ENCODE results near the gene PRR5. TPM values are rescaled to one million over a fixed set of nuclear protein-coding genes. Genes with fewer than 3 reads are reported as not detected.

PRR5 gene
- total RNA-seq, 2 donors from 2014 or later: 15.1 to 19.9 TPM

DNA sequence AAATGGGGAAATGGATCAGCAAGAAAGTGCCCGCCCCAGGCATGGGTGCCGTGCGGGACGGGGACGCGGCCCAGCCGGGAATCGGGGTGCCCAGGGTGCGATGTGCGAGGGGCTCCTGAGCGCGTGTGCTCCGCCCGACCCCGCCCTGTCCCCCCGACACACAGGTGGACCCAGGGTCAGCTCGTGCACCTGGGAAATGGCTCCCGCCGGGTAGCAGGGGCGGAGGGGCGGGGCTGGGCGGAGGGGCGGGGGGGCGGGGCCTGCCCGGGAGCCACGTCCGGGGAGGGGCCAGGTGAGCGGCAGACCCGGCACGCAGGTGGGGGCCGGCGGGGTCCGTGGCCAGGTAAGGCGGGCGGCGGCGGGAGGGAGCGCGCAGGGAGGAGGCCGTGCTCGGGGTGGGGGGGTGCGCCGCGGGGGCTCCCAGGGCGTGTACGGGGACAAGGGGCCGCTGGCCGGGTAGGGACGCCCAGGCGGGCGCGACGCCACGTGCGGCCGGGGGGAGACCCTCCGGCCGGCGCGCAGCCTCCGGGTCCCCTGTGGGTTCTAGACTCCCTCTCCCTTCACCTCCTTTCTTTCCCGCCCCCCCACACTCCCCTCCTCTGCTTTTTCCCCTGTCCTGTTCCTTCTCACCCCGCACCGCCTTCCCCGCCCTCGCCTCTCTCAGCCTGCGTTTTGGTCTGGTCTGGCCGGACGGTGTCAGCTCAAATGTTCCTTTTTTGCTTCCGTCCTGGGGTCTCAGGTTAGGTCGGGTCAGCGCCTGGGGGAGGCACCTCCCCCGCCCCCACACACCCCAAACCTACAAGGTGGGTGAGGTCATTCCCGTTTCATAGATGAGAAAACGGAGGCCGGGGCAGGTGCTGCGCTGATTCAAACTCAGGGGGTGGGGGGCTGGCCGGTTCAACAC, 50.5 kb downstream of the PRR5 start, which contains the start of gene ARHGAP8:
Gene ARHGAP8, plus strand, starts transcription at position 291 of the 904 bp plus-strand sequence. CDS start 33,953 bp downstream, outside the sequence.
- peak; percentile 67 for ATAC-seq (replicated peaks)
- peaks cover 26% of the 10 kb centered on the region for H3K27me3 Mint-ChIP-seq
- no peaks in the 10 kb centered on the region for H3K9me3 Mint-ChIP-seq
- no peak within 1 kb of the TSS for H3K27ac Mint-ChIP-seq
- no peaks in the 10 kb centered on the region for H3K4me1 Mint-ChIP-seq
- no peaks in the 10 kb centered on the region for H3K36me3 Mint-ChIP-seq (ENCODE audit: low read depth)
- H3K4me3 Mint-ChIP-seq: peak within 1 kb of the TSS; percentile 64

DNA sequence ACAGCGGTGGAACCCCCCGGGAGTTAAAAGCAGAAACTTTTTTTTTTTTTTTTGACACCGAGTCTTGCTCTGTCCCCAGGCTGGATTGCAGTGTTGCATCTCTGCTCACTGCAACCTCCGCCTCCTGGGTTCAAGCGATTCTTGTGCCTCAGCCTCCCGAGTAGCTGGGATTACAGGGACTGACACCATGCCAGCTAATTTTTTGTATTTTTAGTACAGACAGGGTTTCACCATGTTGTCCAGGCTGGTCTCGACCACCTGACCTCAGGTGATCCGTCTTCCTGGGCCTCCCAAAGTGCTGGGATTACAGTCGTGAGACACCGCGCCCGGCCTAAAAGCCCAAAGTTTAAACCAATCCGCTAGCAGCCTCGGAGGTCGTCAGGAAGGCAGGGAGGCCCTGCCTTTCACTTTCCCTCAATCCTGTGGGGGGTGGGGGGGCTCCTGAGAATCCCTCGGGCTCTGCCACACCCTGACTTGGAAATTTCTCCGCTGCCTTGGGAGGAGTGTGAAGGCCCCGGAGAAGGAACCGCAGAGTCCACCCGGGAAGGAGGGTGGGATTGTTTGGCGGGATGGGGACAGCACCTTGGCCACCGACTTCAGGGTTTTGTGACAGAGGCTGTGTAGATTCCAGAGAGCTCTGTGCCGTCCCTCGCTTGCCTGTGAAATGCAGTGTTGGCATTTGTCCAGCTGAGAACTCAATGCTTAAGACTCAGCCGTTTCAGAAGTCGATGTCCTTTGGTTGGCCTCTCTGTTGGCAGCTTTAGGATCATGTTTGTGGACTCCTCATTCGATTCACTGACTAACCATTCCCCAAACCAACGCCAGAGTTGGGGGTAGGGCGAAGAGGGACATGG, 51.4 kb downstream of the PRR5 start:
- H3K4me1 Mint-ChIP-seq: no peaks in the 10 kb centered on the region
- ATAC-seq (replicated peaks): no peak
- peaks cover 29% of the 10 kb centered on the region for H3K27me3 Mint-ChIP-seq
- no peak overlapping the region for H3K27ac Mint-ChIP-seq
- H3K4me3 Mint-ChIP-seq: peak overlapping the region; percentile 64
- no peaks in the 10 kb centered on the region for H3K9me3 Mint-ChIP-seq
- no peaks in the 10 kb centered on the region for H3K36me3 Mint-ChIP-seq (ENCODE audit: low read depth)

DNA sequence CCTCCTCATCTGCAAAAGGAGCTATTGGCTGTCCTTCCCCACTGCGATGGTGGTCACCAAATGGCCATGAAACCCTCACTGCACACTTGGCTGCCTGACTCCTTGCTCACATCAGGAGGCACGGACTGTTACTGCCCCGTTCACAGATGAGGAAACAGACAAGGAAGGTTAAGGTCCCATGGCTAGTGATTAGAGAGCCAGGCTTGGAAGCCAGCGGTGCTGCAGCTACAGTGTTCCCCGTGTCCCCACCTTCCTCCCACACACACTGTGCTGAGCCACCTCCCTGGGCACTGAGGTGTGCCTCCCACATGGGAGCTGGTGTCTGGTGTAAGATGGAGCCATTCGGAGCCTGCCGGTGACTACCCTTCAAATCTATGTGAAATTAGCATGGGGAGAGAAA, 53.0 kb downstream of the PRR5 start:
- ATAC-seq (replicated peaks): no peak
- H3K27me3 Mint-ChIP-seq: peaks cover 31% of the 10 kb centered on the region
- no peak overlapping the region for H3K4me3 Mint-ChIP-seq
- no peaks in the 10 kb centered on the region for H3K9me3 Mint-ChIP-seq
- no peaks in the 10 kb centered on the region for H3K36me3 Mint-ChIP-seq (ENCODE audit: low read depth)
- no peak overlapping the region for H3K27ac Mint-ChIP-seq
- no peaks in the 10 kb centered on the region for H3K4me1 Mint-ChIP-seq

DNA sequence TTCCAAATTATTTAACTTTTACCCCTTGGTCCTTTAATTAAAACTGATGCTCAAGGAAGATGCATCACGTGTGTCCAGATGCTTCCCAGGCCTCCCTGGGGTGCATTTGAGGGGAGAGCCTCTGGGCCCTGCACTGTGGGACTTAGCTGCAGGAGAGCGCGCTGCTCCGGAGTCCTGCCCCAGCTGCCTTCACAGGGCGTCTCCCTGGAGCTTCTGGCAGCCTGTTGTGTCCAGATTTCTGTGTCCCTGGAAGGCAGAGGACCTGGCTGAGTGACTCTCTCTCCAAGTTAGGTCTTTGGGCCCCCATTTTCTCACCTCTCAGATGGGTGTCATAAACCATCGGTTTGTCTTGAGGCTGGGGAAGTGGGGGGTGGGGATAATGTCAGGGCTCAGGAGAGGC, 53.4 kb downstream of the PRR5 start:
- Mint-ChIP-seq H3K27ac (no peak overlapping the region), H3K36me3 (ENCODE audit: low read depth) (no peaks in the 10 kb centered on the region), H3K9me3 (no peaks in the 10 kb centered on the region), H3K27me3 (peaks cover 30% of the 10 kb centered on the region), H3K4me1 (no peaks in the 10 kb centered on the region), H3K4me3 (no peak overlapping the region)
- no peak for ATAC-seq (replicated peaks)

DNA sequence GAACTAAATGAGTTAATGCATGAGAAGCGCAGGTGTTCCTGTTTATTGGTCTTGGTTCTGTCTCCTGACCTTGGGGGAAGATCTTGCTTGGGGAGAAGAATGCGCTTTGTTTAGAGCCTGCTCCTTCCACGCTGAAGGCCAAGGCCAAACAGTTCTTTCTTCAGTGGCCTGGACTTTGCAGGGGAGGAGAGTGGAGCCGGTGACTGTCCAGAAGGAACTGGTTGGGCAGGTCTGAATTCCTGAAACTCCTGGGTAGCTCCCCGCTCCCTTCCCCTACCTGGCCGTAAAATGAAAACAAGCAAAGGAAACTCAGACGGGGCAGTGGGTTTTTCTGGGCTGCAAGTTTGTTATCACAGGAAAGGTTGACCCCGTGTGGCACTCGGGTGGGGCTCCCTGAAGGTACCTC, 54.0 kb downstream of the PRR5 start:
- Mint-ChIP-seq H3K36me3 (ENCODE audit: low read depth) (no peaks in the 10 kb centered on the region), H3K4me3 (no peak overlapping the region), H3K27ac (no peak overlapping the region), H3K4me1 (no peaks in the 10 kb centered on the region), H3K9me3 (no peaks in the 10 kb centered on the region), H3K27me3 (peaks cover 30% of the 10 kb centered on the region)
- ATAC-seq (replicated peaks): no peak

DNA sequence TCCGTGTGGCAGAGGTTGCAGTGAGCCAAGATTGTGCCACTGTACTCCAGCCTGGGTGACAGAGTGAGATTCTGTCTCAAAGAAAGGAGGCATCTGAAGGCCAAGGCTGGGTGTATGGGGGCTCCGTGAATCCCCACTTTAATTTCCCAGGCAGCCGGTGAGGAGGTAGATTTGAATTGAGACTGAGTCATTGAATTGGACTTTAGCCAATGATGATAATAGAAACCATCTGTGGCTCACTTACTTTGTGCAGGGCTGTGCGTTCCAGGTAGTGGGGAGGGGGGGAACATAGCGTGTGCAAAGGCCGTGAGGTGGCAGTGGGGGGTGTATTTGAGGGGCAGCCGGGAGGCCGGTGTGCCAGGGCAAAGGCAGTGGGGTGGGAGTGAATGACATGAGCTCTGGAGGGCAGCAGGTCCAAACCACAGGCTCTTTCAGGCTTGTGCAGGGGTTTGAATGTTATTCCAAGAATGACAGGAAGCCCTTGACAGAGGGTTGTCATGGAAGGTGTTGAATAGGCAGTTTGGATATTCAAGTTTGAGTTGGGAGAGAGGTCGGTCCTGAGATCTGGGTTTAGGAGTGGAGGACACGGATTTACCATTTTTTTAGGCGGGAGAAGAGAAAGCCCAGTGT, 56.5 kb downstream of the PRR5 start:
- peaks cover 27% of the 10 kb centered on the region for H3K27me3 Mint-ChIP-seq
- H3K27ac Mint-ChIP-seq: no peak overlapping the region
- no peak for ATAC-seq (replicated peaks)
- H3K9me3 Mint-ChIP-seq: peaks cover 5% of the 10 kb centered on the region
- H3K4me1 Mint-ChIP-seq: no peaks in the 10 kb centered on the region
- no peak overlapping the region for H3K4me3 Mint-ChIP-seq
- H3K36me3 Mint-ChIP-seq (ENCODE audit: low read depth): no peaks in the 10 kb centered on the region

DNA sequence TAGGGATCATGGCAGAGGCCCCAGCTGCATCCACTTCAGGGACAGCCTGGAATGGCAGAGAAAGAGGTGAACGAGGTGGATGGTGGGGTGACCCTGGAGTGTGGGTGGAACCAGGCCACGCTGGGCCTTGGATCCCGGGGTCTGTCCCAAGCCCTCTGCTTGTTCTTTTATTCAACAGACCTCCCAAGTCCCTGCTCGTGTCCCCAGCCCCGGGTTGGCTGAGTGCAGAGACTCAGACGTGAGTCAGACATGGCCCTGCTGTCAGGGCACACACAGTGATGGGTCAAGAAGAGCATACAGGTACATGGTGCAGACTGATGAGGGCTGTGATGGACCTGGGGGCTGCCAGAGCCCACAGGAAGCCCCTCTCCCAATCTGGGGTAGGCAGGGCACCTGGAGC, 57.0 kb downstream of the PRR5 start:
- no peak overlapping the region for H3K27ac Mint-ChIP-seq
- H3K9me3 Mint-ChIP-seq: peaks cover 5% of the 10 kb centered on the region
- H3K27me3 Mint-ChIP-seq: peaks cover 25% of the 10 kb centered on the region
- H3K4me3 Mint-ChIP-seq: no peak overlapping the region
- no peaks in the 10 kb centered on the region for H3K36me3 Mint-ChIP-seq (ENCODE audit: low read depth)
- H3K4me1 Mint-ChIP-seq: no peaks in the 10 kb centered on the region
- no peak for ATAC-seq (replicated peaks)

DNA sequence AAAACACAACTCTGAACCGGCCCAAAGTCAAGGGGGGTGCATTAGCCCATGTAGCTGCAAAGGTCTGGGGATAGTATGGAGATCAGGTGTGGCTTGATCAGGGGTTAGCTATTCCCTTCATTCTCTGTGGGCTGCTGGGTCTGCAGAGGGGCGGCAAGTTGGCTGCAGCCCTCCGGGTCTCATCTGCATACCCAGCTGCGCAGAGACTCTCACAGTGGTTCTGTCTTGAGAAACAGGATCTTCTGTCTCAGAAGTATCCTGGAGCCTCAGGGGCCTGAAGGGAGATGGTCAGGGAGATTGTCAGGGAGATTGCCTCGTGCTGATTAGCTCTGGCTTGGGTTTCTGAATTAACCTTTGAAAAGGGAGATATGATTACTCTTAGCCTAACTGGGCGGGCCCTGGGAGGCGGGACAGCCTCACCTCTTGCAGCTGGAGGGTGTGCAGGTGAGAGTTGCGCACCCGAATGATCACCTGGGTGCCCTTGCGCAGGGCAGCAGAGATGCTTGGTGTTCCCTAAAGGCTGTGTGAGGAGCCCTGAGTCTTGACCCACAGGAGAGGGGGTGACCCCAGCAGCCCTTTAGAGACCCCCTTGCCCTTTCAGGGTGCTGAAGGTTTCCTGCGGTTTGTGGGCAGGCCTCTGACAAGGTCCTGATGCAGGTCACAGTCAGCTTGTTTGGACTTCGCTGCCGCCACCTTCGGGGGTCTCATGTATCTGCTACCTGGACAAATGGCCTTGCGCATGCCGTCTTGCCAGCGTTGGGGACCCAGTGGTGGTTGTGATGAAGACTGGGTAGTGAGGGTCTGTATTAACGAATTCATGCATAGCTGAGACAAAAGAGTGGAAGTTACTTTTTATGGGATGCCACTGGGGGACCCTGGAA, 57.7 kb downstream of the PRR5 start:
- no peak overlapping the region for H3K27ac Mint-ChIP-seq
- H3K4me1 Mint-ChIP-seq: no peaks in the 10 kb centered on the region
- no peak for ATAC-seq (replicated peaks)
- no peak overlapping the region for H3K4me3 Mint-ChIP-seq
- peaks cover 23% of the 10 kb centered on the region for H3K27me3 Mint-ChIP-seq
- peaks cover 5% of the 10 kb centered on the region for H3K9me3 Mint-ChIP-seq
- no peaks in the 10 kb centered on the region for H3K36me3 Mint-ChIP-seq (ENCODE audit: low read depth)

DNA sequence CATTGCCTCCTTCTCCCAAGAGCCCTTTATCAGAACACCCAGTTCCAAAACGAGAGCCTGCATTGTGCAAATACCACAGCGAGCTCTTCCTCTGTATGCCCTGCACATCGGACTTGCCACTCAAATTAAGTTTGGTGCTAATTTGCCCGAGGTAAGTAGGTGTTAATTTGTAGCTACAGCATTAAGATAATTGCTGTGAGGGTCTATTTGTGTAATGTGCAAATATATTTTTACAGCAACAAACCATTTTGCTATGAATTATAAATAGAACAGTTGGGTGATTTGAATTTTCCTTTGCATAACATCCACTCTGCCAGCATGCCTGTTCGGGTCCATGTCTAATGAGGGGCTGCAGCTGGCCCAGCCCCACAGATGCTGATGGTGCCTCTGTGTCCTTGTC, 58.5 kb downstream of the PRR5 start:
- H3K27me3 Mint-ChIP-seq: peaks cover 18% of the 10 kb centered on the region
- ATAC-seq (replicated peaks): no peak
- no peak overlapping the region for H3K4me3 Mint-ChIP-seq

DNA sequence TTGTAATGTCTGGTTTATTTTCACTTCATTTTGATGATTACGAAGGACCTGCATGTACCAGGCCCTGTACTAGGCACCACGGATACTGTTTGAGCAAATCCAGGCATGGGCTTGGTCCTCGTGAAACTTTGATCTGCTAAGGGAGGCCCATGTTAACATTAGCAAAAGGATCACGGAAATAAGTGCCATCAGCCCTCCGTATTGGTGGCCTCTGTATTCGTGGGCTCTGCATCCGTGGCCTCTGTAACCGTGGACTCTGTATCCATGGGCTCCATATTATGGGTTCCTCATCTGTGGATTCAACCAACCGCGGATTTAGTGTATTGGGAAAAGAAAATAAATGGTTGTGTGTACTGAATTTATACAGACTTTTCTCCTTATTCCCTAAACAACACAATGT, 59.0 kb downstream of the PRR5 start:
- H3K4me1 Mint-ChIP-seq: no peaks in the 10 kb centered on the region
- no peak for ATAC-seq (replicated peaks)
- no peak overlapping the region for H3K4me3 Mint-ChIP-seq
- H3K27me3 Mint-ChIP-seq: peaks cover 14% of the 10 kb centered on the region
- H3K27ac Mint-ChIP-seq: no peak overlapping the region
- H3K36me3 Mint-ChIP-seq (ENCODE audit: low read depth): no peaks in the 10 kb centered on the region
- H3K9me3 Mint-ChIP-seq: peaks cover 5% of the 10 kb centered on the region

More for the DNA sequence above, 58.5 kb downstream of the PRR5 start:
- no peaks in the 10 kb centered on the region for H3K36me3 Mint-ChIP-seq (ENCODE audit: low read depth)
- H3K4me1 Mint-ChIP-seq: no peaks in the 10 kb centered on the region
- no peak overlapping the region for H3K27ac Mint-ChIP-seq
- peaks cover 5% of the 10 kb centered on the region for H3K9me3 Mint-ChIP-seq

DNA sequence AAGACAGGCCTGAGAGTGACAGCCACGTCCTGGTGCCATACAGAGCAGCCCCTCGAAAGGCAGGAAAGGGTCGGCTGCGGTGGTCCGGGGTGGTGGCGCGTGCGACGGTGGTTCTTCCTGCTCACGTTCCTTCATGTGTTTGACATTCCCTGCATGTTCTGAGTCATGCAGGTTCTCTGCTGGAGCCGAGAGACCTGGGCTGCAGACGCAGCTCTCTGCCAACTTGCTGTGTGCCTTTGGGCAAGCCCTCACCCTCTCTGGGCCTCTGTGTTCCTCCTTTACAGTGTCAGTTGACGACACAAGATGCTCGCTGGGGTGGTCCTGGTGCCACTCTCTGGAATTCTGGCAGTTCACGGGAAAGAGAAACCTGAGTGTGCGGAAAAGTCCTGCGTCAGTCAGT, 62.4 kb downstream of the PRR5 start:
- peaks cover 5% of the 10 kb centered on the region for H3K9me3 Mint-ChIP-seq
- no peak overlapping the region for H3K4me3 Mint-ChIP-seq
- H3K27ac Mint-ChIP-seq: no peak overlapping the region

DNA sequence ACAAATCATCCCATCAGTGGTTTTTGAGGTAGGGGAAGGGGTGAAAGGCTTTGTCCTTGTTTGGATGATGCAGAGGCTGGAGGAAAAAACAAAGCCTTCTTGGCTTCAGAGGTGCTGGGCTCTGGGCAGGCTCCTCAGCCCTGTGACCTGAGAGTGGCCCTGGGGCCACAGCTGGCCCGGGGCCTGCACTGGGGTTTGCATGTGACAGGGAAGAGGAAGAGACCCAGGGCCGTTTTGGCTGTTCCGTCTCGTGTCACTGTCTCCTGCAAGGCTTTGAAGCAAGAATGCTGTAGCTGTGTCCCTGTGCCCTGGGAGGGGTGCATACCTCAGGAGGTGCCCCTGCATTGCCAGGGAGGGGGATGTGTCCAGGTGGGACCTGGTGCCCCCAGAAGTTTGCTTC, 63.0 kb downstream of the PRR5 start:
- no peak for ATAC-seq (replicated peaks)
- Mint-ChIP-seq H3K4me3 (no peak overlapping the region), H3K4me1 (no peaks in the 10 kb centered on the region), H3K9me3 (peaks cover 5% of the 10 kb centered on the region), H3K27ac (no peak overlapping the region), H3K27me3 (peaks cover 8% of the 10 kb centered on the region), H3K36me3 (ENCODE audit: low read depth) (no peaks in the 10 kb centered on the region)

More for the DNA sequence above, 62.4 kb downstream of the PRR5 start:
- ATAC-seq (replicated peaks): no peak
- Mint-ChIP-seq H3K36me3 (ENCODE audit: low read depth) (no peaks in the 10 kb centered on the region), H3K27me3 (peaks cover 8% of the 10 kb centered on the region), H3K4me1 (no peaks in the 10 kb centered on the region)

DNA sequence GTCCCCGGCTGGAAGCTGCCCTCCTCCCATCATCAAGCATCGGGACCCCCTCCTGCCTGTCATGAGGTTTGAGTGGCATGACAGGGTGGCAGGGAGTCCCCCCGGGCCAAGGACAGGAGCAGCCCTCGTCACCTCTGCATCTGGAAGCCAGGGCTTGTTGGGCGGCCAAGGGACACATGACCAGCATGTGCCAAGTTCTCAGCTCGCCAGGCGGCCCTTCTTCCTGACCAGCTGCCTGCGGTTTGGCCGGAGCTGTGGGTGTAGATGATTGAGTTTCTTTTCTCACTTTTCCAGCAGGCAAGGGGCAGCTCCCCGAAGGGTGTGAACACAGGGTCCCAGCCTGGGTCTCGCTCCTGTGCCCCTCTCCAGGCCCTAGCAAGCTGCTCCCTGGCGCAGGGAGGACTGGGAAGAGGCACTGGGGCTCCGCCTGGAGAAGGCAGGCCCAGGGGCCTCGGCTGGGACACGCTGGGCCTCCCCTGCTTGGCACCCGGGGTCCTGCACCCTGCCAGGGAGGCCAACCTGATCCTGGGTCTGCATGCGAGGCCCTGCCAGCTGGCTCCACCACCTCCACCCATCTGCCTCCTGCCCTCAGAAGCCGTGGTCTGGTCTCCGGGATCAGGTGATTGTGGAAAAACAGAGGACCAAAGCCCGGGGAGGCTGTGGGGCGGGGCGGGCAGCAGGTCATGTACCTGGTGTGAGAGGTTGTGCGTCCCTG, 63.7 kb downstream of the PRR5 start:
- H3K4me1 Mint-ChIP-seq: no peaks in the 10 kb centered on the region
- peaks cover 5% of the 10 kb centered on the region for H3K9me3 Mint-ChIP-seq
- H3K27ac Mint-ChIP-seq: no peak overlapping the region
- peaks cover 8% of the 10 kb centered on the region for H3K27me3 Mint-ChIP-seq
- ATAC-seq (replicated peaks): no peak
- H3K36me3 Mint-ChIP-seq (ENCODE audit: low read depth): no peaks in the 10 kb centered on the region
- no peak overlapping the region for H3K4me3 Mint-ChIP-seq
